Activated naive CD4-positive, alpha-beta T cell treated with anti-CD3 and anti-CD28 coated beads for 36 hours (primary cell): ENCODE measurements around the gene PRKN. TPM values are rescaled to one million over a fixed set of nuclear protein-coding genes. Genes with fewer than 3 reads are reported as not detected.
A peak's percentile ranks its signal among the peaks of the same experiment; 100 is the strongest.

Source experiments
- CTCF ChIA-PET: fragments of 350-600 bp; sonication (Branson Sonifier 250); formaldehyde crosslinking; loops from one replicate; lab custom pipeline; 2021; ENCODE audit warnings: antibody characterized with exemption; lab: Charles Lee
- DNase-seq: peaks from one replicate; pipeline ENCODE4 v3.0.0-alpha.2; 2020
- H3K27ac Mint-ChIP-seq: one replicate; pipeline ENCODE4 v1.8.0; 2021; ENCODE audit warnings: mild to moderate bottlenecking, mixed read lengths
- H3K27me3 Mint-ChIP-seq: one replicate; pipeline ENCODE4 v1.8.0; 2021; ENCODE audit warnings: low read depth, mixed read lengths
- H3K36me3 Mint-ChIP-seq: one replicate; pipeline ENCODE4 v1.8.0; 2021; ENCODE audit warnings: low read depth, mixed read lengths
- H3K4me1 Mint-ChIP-seq: one replicate; pipeline ENCODE4 v1.8.0; 2021; ENCODE audit warnings: low read depth, mixed read lengths
- H3K4me3 Mint-ChIP-seq: one replicate; pipeline ENCODE4 v1.8.0; 2021; ENCODE audit warnings: mild to moderate bottlenecking, moderate library complexity, mixed read lengths
- H3K9me3 Mint-ChIP-seq: one replicate; pipeline ENCODE4 v1.8.0; 2021; ENCODE audit warnings: mixed read lengths
- intact Hi-C: fragments of 100-400 bp; cut with micrococcal nuclease; formaldehyde crosslinking; loops from one replicate; pipeline ENCODE4 v1.15.1; 2023
- total RNA-seq, 2 experiments: library from RNA; stranded (reverse); gene quantifications; one replicate each; pipeline ENCODE4 v1.2.3, GENCODE V29; 2021

PRKN gene
- total RNA-seq, 2 experiments from 2014 or later, result 0.33 to 0.72 TPM

- no peaks in the 10 kb centered on the region for H3K36me3 Mint-ChIP-seq
- intact Hi-C loops, result no loop called here
- H3K27me3 Mint-ChIP-seq, result no peaks in the 10 kb centered on the region
- CTCF ChIA-PET, result interaction anchor here (0.6 to 1.2 kb wide), 2 partner anchors 16 to 64 kb away, joined by 3 read pairs; no protein-coding TSS in a partner anchor
- no peak overlapping the region for H3K27ac Mint-ChIP-seq
- H3K4me1 Mint-ChIP-seq, result no peaks in the 10 kb centered on the region
- DNase-seq, result no peak
- H3K9me3 Mint-ChIP-seq, result no peaks in the 10 kb centered on the region
- H3K4me3 Mint-ChIP-seq, result no peak overlapping the region
Observed at GRCh38 chr6:161434921-161435747, 1292.4 kb downstream of the PRKN start.

- Mint-ChIP-seq H3K27ac (no peak overlapping the region), H3K9me3 (peaks cover 2% of the 10 kb centered on the region), H3K4me1 (no peaks in the 10 kb centered on the region), H3K27me3 (no peaks in the 10 kb centered on the region), H3K4me3 (no peak overlapping the region), H3K36me3 (peaks cover under 1% of the 10 kb centered on the region)
- intact Hi-C loops, result no loop called here
- no peak for DNase-seq
- CTCF ChIA-PET, result interaction anchor here (0.6 kb wide), 1 partner anchor 64 kb away, joined by 3 read pairs; no protein-coding TSS in a partner anchor
Observed at GRCh38 chr6:161434350-161434749, 1293.2 kb downstream of the PRKN start.

GRCh38 chr6:161432546-161432945, 1295.0 kb downstream of the PRKN start:
- Mint-ChIP-seq H3K4me3 (no peak overlapping the region), H3K4me1 (no peaks in the 10 kb centered on the region), H3K27me3 (no peaks in the 10 kb centered on the region), H3K27ac (no peak overlapping the region), H3K36me3 (peaks cover 2% of the 10 kb centered on the region), H3K9me3 (peaks cover 4% of the 10 kb centered on the region)
- CTCF ChIA-PET, result interaction anchor here (0.9 kb wide), 1 partner anchor 14 kb away, joined by 4 read pairs; no protein-coding TSS in a partner anchor
- intact Hi-C loops, result no loop called here
- no peak for DNase-seq

- Mint-ChIP-seq H3K36me3 (peaks cover 2% of the 10 kb centered on the region), H3K27ac (no peak overlapping the region), H3K9me3 (peaks cover 4% of the 10 kb centered on the region), H3K4me1 (no peaks in the 10 kb centered on the region), H3K27me3 (no peaks in the 10 kb centered on the region), H3K4me3 (no peak overlapping the region)
- DNase-seq, result no peak
- intact Hi-C loops, result no loop called here
- CTCF ChIA-PET, result interaction anchor here (0.6 to 1.8 kb wide), 2 partner anchors 12 to 28 kb away, joined by 4 to 6 read pairs; no protein-coding TSS in a partner anchor
Observed at GRCh38 chr6:161429921-161430490, 1297.6 kb downstream of the PRKN start.

GRCh38 chr6:161424421-161424820, 1303.1 kb downstream of the PRKN start:
- no peak for DNase-seq
- H3K27ac Mint-ChIP-seq, result no peak overlapping the region
- H3K9me3 Mint-ChIP-seq, result peaks cover 2% of the 10 kb centered on the region
- peaks cover 2% of the 10 kb centered on the region for H3K36me3 Mint-ChIP-seq
- H3K4me3 Mint-ChIP-seq, result no peak overlapping the region
- CTCF ChIA-PET, result no interaction called here
- no peaks in the 10 kb centered on the region for H3K4me1 Mint-ChIP-seq
- intact Hi-C loops, result no loop called here
- H3K27me3 Mint-ChIP-seq, result peaks cover 3% of the 10 kb centered on the region

GRCh38 chr6:161422710-161423680, 1304.6 kb downstream of the PRKN start:
- CTCF ChIA-PET, result interaction anchor here (0.8 kb wide), 1 partner anchor 166 kb away, joined by 4 read pairs; no protein-coding TSS in a partner anchor
- H3K36me3 Mint-ChIP-seq, result no peaks in the 10 kb centered on the region
- peaks cover 8% of the 10 kb centered on the region for H3K27me3 Mint-ChIP-seq
- H3K4me1 Mint-ChIP-seq, result no peaks in the 10 kb centered on the region
- H3K27ac Mint-ChIP-seq, result no peak overlapping the region
- no peaks in the 10 kb centered on the region for H3K9me3 Mint-ChIP-seq
- intact Hi-C loops, result no loop called here
- H3K4me3 Mint-ChIP-seq, result no peak overlapping the region
- DNase-seq, result no peak

- DNase-seq, result peak; percentile 61
- CTCF ChIA-PET, result interaction anchor here (0.5 to 2.4 kb wide), 25 partner anchors 8 to 878 kb away, joined by 3 to 25 read pairs (median 4); no protein-coding TSS in a partner anchor
- Mint-ChIP-seq H3K9me3 (no peaks in the 10 kb centered on the region), H3K36me3 (no peaks in the 10 kb centered on the region), H3K27me3 (peaks cover 12% of the 10 kb centered on the region), H3K4me1 (no peaks in the 10 kb centered on the region), H3K27ac (no peak overlapping the region), H3K4me3 (no peak overlapping the region)
- intact Hi-C loops, result loop anchor here (1.0 to 2.0 kb wide), 3 partner anchors 25 to 504 kb away; no protein-coding TSS in a partner anchor
Observed at GRCh38 chr6:161418463-161418945, 1309.1 kb downstream of the PRKN start.

- CTCF ChIA-PET, result interaction anchor here (0.5 to 2.4 kb wide), 23 partner anchors 8 to 1316 kb away, joined by 3 to 25 read pairs (median 4); no protein-coding TSS in a partner anchor
- H3K27me3 Mint-ChIP-seq, result peaks cover 12% of the 10 kb centered on the region
- H3K4me3 Mint-ChIP-seq, result no peak overlapping the region
- H3K4me1 Mint-ChIP-seq, result no peaks in the 10 kb centered on the region
- intact Hi-C loops, result loop anchor here (1.0 to 2.0 kb wide), 3 partner anchors 25 to 505 kb away; no protein-coding TSS in a partner anchor
- DNase-seq, result no peak
- H3K27ac Mint-ChIP-seq, result no peak overlapping the region
- no peaks in the 10 kb centered on the region for H3K9me3 Mint-ChIP-seq
- no peaks in the 10 kb centered on the region for H3K36me3 Mint-ChIP-seq
Observed at GRCh38 chr6:161417717-161418462, 1309.7 kb downstream of the PRKN start.

GRCh38 chr6:161415302-161415855, 1312.2 kb downstream of the PRKN start:
- Mint-ChIP-seq H3K4me1 (no peaks in the 10 kb centered on the region), H3K36me3 (no peaks in the 10 kb centered on the region), H3K27me3 (peaks cover 12% of the 10 kb centered on the region), H3K4me3 (no peak overlapping the region), H3K27ac (no peak overlapping the region), H3K9me3 (no peaks in the 10 kb centered on the region)
- intact Hi-C loops, result no loop called here
- no peak for DNase-seq
- CTCF ChIA-PET, result interaction anchor here (0.7 kb wide), 1 partner anchor 148 kb away, joined by 5 read pairs; no protein-coding TSS in a partner anchor

- no peak for DNase-seq
- Mint-ChIP-seq H3K36me3 (no peaks in the 10 kb centered on the region), H3K4me1 (no peaks in the 10 kb centered on the region), H3K27ac (no peak overlapping the region), H3K27me3 (peaks cover 12% of the 10 kb centered on the region), H3K4me3 (no peak overlapping the region), H3K9me3 (no peaks in the 10 kb centered on the region)
- intact Hi-C loops, result no loop called here
- CTCF ChIA-PET, result interaction anchor here (0.7 kb wide), 1 partner anchor 149 kb away, joined by 5 read pairs; no protein-coding TSS in a partner anchor
Observed at GRCh38 chr6:161414707-161415106, 1312.9 kb downstream of the PRKN start.

- peaks cover 9% of the 10 kb centered on the region for H3K27me3 Mint-ChIP-seq
- H3K4me1 Mint-ChIP-seq, result no peaks in the 10 kb centered on the region
- CTCF ChIA-PET, result no interaction called here
- H3K36me3 Mint-ChIP-seq, result no peaks in the 10 kb centered on the region
- intact Hi-C loops, result no loop called here
- H3K9me3 Mint-ChIP-seq, result no peaks in the 10 kb centered on the region
- DNase-seq, result no peak
- no peak overlapping the region for H3K4me3 Mint-ChIP-seq
- no peak overlapping the region for H3K27ac Mint-ChIP-seq
Observed at GRCh38 chr6:161414180-161414579, 1313.4 kb downstream of the PRKN start.
